AG09319 (cell line): Measurements from ENCODE around the gene FAM199X.
A peak's percentile ranks its signal among the peaks of the same experiment; 100 is the strongest.

Source experiments
- DNase-seq: peaks from one replicate; pipeline ENCODE4 v3.0.0-alpha.2; 2010; ENCODE audit warnings: low read depth; ENCODE audit errors: extremely low read depth
- CTCF ChIP-seq: IDR thresholded peaks from 2 replicates; pipeline ENCODE4 v1.5.1; 2011; ENCODE audit warnings: low read depth, mild to moderate bottlenecking, inconsistent platforms, low read length, moderate library complexity

FAM199X gene

DNA sequence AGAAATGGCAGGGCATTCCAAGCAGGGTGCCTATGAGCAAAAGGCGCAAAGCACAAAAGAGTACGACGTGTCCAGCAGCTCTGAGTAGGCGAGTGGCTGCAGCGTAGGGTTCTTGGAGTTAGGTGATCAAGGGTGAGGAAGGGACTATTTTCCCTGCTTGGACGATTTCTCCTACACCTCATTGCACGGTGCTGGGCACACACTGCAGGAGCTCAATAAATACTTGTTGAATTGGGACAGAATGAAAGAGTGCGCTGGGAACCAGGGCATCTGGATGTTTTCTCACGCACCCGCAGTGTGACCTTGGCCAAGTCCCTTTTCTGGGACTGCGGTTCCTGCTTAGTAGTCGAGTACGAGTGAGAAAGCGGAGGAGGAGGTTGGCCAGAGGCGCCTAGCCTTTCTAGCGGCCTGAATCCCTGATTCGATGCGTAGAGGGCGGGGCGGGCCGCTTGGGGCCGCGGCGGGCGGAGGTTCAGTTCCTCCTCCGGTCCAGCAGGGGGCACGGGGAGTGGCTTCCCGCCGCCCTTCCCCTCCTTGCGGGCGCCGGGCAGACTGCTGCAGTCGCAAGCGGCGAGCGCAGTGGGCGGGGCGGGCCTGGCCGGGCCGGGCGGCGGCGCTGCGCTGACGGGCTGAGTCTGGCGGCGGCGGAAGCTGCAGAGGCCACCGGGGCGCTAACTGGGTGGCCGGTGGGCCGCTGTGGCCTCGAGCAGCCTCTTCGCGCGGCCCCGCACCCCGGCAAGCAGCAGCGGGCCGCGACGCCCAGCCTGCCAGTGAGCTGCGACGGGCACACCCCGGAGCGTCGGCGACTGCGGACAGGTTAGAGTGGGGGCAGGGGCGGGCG, at the start of gene FAM199X:
TSS of gene FAM199X (plus strand) at position 560 of the 841 bp plus-strand sequence. CDS start 333 bp downstream, outside the sequence.
- DNase-seq: peak; percentile 56
- peak; percentile 36 for TF ChIP-seq CTCF

GRCh38 chrX:104117759-104118158, 48.5 kb upstream of the FAM199X start:
- TF ChIP-seq CTCF: no peak
- no peak for DNase-seq

- DNase-seq: no peak
- no peak for TF ChIP-seq CTCF
Measured at GRCh38 chrX:104118765-104119164, 47.5 kb upstream of the FAM199X start.

DNA sequence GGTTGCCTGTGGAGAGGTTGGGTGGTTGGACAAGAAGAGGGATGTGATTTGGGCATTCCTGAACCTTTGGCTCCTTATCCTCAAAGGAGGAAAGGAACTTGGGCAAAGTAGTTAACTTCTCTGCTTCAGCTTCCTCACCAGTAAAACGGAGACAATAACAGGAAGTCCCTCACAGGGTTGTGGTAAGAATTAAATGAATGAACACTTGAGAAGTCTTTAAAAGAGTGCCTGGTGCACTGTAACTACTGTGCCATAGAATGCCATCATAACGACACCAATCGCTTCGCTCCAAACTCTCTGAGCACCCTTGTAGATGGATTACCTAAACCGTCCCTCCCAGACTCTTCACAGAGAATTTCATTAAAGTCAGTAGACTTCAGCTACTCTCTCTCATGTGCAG, 43.4 kb upstream of the FAM199X start:
- DNase-seq: no peak

DNA sequence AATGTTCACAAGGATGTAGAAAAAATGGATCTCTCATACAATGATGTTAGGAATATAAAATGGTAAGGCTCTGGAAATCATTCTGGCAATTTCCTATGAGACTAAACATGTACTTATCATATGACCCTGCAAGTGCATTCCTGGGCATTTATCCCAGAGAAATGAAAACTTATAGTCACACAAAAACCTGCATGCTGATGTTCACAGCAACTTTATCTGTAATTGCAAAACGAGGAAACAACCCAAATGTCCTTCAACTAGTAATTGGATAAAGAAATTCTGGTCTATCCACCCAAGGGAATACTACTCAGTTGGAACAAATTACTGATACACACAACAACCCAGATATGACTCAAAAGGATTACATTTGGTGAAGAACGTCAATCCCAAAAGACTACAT, 39.4 kb upstream of the FAM199X start:
- no peak for DNase-seq
- TF ChIP-seq CTCF: no peak

More for the DNA sequence above, 43.4 kb upstream of the FAM199X start:
- no peak for TF ChIP-seq CTCF

- no peak for DNase-seq
- TF ChIP-seq CTCF: no peak
Measured at GRCh38 chrX:104130808-104131207, 35.4 kb upstream of the FAM199X start.

DNA sequence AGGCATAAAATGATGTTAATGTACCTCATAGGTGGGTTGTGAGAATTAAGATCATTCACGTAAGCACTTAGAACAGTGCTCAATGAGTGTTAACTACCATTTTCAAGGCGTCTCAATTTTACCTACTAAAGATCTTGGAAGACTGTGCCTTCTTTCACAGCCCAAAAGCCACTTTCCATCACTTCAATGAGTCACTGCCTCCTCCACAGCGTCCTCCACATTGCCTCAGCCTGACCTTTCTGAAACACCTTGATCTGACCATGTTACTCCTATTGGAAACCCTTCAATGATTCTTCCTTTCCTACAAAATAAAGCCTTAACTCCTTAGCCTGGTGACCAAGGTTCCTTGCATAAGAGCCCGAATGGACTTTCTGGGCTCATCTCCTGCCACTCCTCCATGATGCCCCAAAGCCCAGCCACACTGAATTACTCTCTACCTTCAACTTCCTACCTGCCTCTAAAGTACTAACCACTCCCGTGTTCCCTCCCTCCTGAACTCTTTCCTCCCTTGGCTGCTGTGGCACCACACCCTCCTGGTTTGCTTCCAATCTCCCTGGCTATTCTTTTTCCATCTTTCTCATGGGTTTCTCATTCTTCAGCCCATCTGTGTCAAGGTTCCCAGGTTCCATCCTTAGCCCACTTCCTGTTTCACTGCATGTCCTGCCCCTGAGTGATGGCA, 31.5 kb upstream of the FAM199X start:
- TF ChIP-seq CTCF: no peak
- no peak for DNase-seq
